Tibial nerve (tissue), 4 donors: ENCODE data around the gene TCTN3. TPM values are rescaled to one million over a fixed set of nuclear protein-coding genes. Genes with fewer than 3 reads are reported as not detected.
"Not testable (repeated sequence)": the region's sequence is repeated elsewhere in the genome, so short reads cannot be mapped to it uniquely, and the experiment has no call there.

Source experiments
- DNase-seq, 2 donors: peaks; one replicate each; pipeline ENCODE4 v3.0.0-alpha.2; 2019; ENCODE audit warnings: low spot score in 2 of 2
- H3K27ac ChIP-seq, 4 donors: fragments of 200-600 bp; sonication (generic) in 3 of 4; one replicate each; pipeline ENCODE4 v1.5.1; 2017 to 2019; ENCODE audit warnings: mild to moderate bottlenecking in 1 of 4
- H3K27me3 ChIP-seq, 2 donors: fragments of 200-600 bp; sonication (generic) in 1 of 2; one replicate each; pipeline versions ENCODE4 v1.5.1 to v1.6.0; 2017 to 2019
- H3K36me3 ChIP-seq, 3 donors: fragments of 200-600 bp; sonication (generic); one replicate each; pipeline ENCODE4 v1.5.1; 2018 to 2019
- H3K4me1 ChIP-seq, 4 donors: fragments of 200-600 bp; sonication (generic) in 3 of 4; one replicate each; pipeline ENCODE4 v1.5.1; 2017 to 2019
- H3K4me3 ChIP-seq, 4 donors: fragments of 200-600 bp; sonication (generic) in 3 of 4; one replicate each; pipeline ENCODE4 v1.5.1; 2017 to 2019; ENCODE audit warnings: mild to moderate bottlenecking in 1 of 4, moderate library complexity in 1 of 4
- H3K9me3 ChIP-seq, 4 donors: fragments of 200-600 bp; sonication (generic) in 3 of 4; one replicate each; pipeline ENCODE4 v1.5.1; 2017 to 2019
- EP300 ChIP-seq, 2 donors: sonication (generic); formaldehyde crosslinking; IDR thresholded peaks; one replicate each; pipeline ENCODE4 v1.6.1; 2017; ENCODE audit warnings: antibody characterized with exemption in 2 of 2, mild to moderate bottlenecking in 1 of 2
- POLR2A ChIP-seq, 2 donors: fragments of 450-650 bp; IDR thresholded peaks; one replicate each; pipeline ENCODE4 v1.6.1; 2017; ENCODE audit warnings: antibody characterized with exemption in 2 of 2, mild to moderate bottlenecking in 2 of 2, moderate library complexity in 2 of 2
- WGBS, 2 donors: methylation state at CpG; one replicate each; pipeline ENCODE4 v1.1.5; 2018; 5-methylcytosine and 5-hydroxymethylcytosine counted together
- total RNA-seq, 4 donors: library from RNA; depleted of rRNA; stranded (reverse); fragments of >200 nt; gene quantifications; one replicate each; pipeline ENCODE4 v1.1.0, GENCODE V29; 2016
- TF ChIP-seq, protein P1 (sequence below), 5 experiments: fragments of 200-600 bp in 3 of 5; fragments of 450-650 bp in 2 of 5; sonication (generic) in 3 of 5; IDR thresholded peaks; one replicate each; pipeline ENCODE4 v1.5.1; 2016 to 2019; ENCODE audit warnings: antibody characterized with exemption in 5 of 5, mild to moderate bottlenecking in 3 of 5, moderate library complexity in 2 of 5

The TCTN3 gene
- total RNA-seq, 4 donors from 2014 or later = 18.6 to 34.3 (median 21.7) TPM

DNA sequence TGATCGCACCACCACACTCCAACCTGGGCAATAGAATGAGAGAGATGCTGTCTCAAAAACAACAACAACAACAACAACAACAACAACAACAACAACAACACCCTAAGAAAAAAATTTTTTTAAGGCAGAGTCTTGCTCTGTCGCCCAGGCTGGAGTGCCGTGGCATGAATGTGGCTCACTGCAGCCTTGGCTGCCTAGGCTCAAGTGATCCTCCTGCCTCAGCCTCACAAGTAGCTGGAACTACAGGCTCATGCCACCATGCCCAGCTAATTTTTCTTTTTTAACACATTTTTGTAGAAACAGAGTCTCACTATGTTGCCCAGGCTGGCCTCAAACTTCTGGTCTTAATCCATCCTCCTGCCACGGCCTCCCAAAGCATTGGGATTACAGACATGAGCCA lies 55.8 kb downstream of the TCTN3 start:
- peaks cover 0 to 99% (median 10%) of the 10 kb centered on the region in 3 donors for H3K36me3 ChIP-seq
- H3K27me3 ChIP-seq = no peaks in the 10 kb centered on the region
- no peak overlapping the region for H3K27ac ChIP-seq
- WGBS, 2 donors = 96 to 98% methylated on average over 4 of the region's 4 CpGs
- no peaks in the 10 kb centered on the region for H3K4me1 ChIP-seq
- TF ChIP-seq POLR2A (IDR thresholded peaks at IDR 0.05) = no peak
- TF ChIP-seq, protein P1, sequence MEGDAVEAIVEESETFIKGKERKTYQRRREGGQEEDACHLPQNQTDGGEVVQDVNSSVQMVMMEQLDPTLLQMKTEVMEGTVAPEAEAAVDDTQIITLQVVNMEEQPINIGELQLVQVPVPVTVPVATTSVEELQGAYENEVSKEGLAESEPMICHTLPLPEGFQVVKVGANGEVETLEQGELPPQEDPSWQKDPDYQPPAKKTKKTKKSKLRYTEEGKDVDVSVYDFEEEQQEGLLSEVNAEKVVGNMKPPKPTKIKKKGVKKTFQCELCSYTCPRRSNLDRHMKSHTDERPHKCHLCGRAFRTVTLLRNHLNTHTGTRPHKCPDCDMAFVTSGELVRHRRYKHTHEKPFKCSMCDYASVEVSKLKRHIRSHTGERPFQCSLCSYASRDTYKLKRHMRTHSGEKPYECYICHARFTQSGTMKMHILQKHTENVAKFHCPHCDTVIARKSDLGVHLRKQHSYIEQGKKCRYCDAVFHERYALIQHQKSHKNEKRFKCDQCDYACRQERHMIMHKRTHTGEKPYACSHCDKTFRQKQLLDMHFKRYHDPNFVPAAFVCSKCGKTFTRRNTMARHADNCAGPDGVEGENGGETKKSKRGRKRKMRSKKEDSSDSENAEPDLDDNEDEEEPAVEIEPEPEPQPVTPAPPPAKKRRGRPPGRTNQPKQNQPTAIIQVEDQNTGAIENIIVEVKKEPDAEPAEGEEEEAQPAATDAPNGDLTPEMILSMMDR (IDR thresholded peaks at IDR 0.05) = no peak
- TF ChIP-seq EP300 (IDR thresholded peaks at IDR 0.05) = no peak
- no peaks in the 10 kb centered on the region for H3K9me3 ChIP-seq
- H3K4me3 ChIP-seq = no peak overlapping the region
- DNase-seq = no peak

DNA sequence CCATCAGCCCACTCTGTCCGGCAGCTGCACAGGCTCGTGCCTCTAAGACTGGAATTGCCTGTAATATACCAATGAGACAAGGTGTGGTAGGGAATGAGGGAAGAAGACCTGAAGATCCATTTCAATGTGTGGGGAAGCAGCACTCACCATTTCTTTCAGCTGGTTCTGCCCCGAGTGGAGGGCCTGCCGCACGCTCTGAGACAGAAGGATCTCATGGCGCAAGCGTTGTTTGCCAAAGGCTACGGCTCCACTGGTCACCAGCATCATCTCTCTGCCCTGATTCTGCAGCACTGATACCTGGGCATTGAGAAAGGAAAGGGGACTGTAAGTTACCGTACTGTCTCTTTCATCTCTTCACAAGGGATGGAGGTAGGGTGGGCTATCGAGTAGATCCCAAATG lies 56.6 kb downstream of the TCTN3 start:
- Histone ChIP-seq H3K4me1 (no peaks in the 10 kb centered on the region), H3K36me3 (peaks cover 0 to 99% (median 10%) of the 10 kb centered on the region in 3 donors), H3K4me3 (no peak overlapping the region), H3K27me3 (no peaks in the 10 kb centered on the region), H3K27ac (no peak overlapping the region), H3K9me3 (no peaks in the 10 kb centered on the region)
- no peak for DNase-seq
- WGBS, 2 donors = 91 to 94% methylated on average over 10 of the region's 10 CpGs
- TF ChIP-seq EP300 (IDR thresholded peaks at IDR 0.05) (no peak), POLR2A (IDR thresholded peaks at IDR 0.05) (no peak)
- TF ChIP-seq, protein P1 (IDR thresholded peaks at IDR 0.05) = no peak

DNA sequence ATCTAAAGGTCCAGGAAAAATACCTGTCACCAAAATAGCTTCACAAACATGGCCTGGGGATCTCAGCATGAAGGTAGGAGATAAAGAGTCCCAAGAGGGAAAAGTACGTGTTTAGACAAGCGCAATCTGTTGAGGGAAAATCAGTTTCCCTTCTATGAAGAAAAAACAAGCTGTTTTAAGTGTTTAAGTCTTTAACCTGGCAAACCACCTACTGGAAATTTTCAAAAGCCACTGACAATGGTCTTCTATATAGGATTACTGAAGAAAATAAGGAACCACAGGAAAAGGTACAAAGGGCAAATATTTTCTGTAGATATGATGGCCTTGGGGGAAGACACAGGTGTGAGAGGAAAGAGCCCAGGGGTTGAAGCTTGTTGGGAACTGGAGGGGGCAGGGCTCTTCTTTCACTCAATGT lies 58.4 kb downstream of the TCTN3 start:
- no peak for DNase-seq
- Histone ChIP-seq H3K4me3 (no peak overlapping the region), H3K36me3 (peaks cover 0 to 98% (median under 1%) of the 10 kb centered on the region in 3 donors), H3K27ac (no peak overlapping the region), H3K27me3 (no peaks in the 10 kb centered on the region), H3K4me1 (no peaks in the 10 kb centered on the region), H3K9me3 (no peaks in the 10 kb centered on the region)
- WGBS, 2 donors = 79 to 89% methylated on average over 2 of the region's 2 CpGs
- TF ChIP-seq POLR2A (IDR thresholded peaks at IDR 0.05) = no peak
- TF ChIP-seq, protein P1 (IDR thresholded peaks at IDR 0.05) = no peak
- no peak for TF ChIP-seq EP300 (IDR thresholded peaks at IDR 0.05)

DNA sequence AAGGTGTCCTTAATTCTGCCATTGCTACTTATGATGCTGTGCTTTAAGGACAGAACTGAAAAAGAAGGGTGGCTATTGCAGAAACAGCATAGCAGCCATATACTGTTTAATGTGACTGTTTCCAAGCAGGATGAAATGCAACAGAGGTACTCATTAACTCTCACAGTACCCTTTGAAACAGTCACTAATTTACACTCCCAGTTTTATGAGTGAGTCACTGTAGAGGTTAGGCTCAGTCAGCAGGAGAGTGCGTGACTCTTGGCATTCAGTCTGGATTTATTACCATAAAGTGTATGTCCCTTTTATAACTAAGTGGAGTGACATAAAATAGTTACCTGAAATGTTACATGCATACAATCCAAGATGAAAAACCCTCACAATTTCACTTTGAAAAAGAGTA lies 64.9 kb downstream of the TCTN3 start:
- Histone ChIP-seq H3K4me3 (no peak overlapping the region), H3K36me3 (peaks cover 0 to 98% (median 13%) of the 10 kb centered on the region in 3 donors), H3K27ac (no peak overlapping the region), H3K4me1 (no peaks in the 10 kb centered on the region), H3K9me3 (no peaks in the 10 kb centered on the region), H3K27me3 (no peaks in the 10 kb centered on the region)
- no peak for DNase-seq
- WGBS, 2 donors = 79 to 90% methylated on average over 1 of the region's 1 CpG
- TF ChIP-seq POLR2A (IDR thresholded peaks at IDR 0.05) (no peak), EP300 (IDR thresholded peaks at IDR 0.05) (no peak)
- TF ChIP-seq, protein P1 (IDR thresholded peaks at IDR 0.05) = no peak

DNA sequence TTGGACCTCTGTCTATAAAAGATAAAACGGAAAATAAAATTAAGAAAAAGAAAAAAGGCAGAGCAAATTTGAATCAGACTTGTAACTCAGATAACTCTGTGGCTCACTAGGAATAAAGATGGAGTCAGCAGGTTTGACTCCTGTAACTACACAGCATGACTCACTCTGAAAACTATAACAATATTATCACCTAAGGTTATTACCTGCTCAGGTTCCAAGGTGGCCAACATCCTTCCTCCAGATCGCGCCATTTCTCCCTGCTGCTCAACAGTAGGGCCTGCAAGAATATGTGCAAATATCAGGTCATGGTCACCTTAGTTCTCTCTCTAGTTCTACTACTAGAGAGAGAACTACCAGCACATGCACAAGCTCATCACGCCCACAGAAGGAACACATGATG lies 67.2 kb downstream of the TCTN3 start:
- Histone ChIP-seq H3K27me3 (no peaks in the 10 kb centered on the region), H3K4me3 (no peak overlapping the region), H3K9me3 (no peaks in the 10 kb centered on the region), H3K27ac (no peak overlapping the region), H3K36me3 (peaks cover 0 to 97% (median 16%) of the 10 kb centered on the region in 3 donors), H3K4me1 (no peaks in the 10 kb centered on the region)
- DNase-seq = no peak
- 94 to 96% methylated on average over 4 of the region's 4 CpGs for WGBS, 2 donors
- TF ChIP-seq POLR2A (IDR thresholded peaks at IDR 0.05) = no peak
- TF ChIP-seq, protein P1 (IDR thresholded peaks at IDR 0.05) = no peak
- no peak for TF ChIP-seq EP300 (IDR thresholded peaks at IDR 0.05)

DNA sequence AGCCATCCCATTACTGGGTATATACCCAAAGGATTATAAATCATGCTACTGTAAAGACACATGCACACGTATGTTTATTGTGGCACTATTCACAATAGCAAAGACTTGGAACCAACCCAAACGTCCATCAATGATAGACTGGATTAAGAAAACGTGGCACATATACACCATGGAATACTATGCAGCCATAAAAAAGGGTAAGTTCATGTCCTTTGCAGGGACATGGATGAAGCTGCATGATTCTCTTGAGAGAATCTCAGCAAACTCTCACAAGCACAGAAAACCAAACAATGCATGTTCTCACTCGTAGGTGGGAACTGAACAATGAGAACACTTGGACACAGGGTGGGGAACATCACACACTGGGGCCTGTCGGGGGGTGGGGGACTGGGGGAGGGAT lies 73.3 kb downstream of the TCTN3 start:
- H3K27me3 ChIP-seq, H3K27ac ChIP-seq, H3K4me1 ChIP-seq, DNase-seq, H3K4me3 ChIP-seq, H3K9me3 ChIP-seq: not testable (repeated sequence)
- WGBS, 2 donors = 89 to 90% methylated on average over 5 of the region's 5 CpGs
- peaks cover 0 to 96% (median 11%) of the 10 kb centered on the region in 3 donors for H3K36me3 ChIP-seq
